GM12875 (cell line): Measurements from ENCODE around the gene MADCAM1.

ENCODE experiments used
- H3K4me3 ChIP-seq: one replicate; pipeline ENCODE4 v1.5.1; 2011; ENCODE audit warnings: low read depth, low read length, control low read depth
- TF ChIP-seq, protein P1 (sequence below): IDR thresholded peaks from 2 replicates; pipeline ENCODE4 v1.5.1; 2011; ENCODE audit warnings: low read depth, mild to moderate bottlenecking, control low read depth, inconsistent platforms, low read length, moderate library complexity, borderline replicate concordance; ENCODE audit not compliant: insufficient read depth

MADCAM1 gene

DNA sequence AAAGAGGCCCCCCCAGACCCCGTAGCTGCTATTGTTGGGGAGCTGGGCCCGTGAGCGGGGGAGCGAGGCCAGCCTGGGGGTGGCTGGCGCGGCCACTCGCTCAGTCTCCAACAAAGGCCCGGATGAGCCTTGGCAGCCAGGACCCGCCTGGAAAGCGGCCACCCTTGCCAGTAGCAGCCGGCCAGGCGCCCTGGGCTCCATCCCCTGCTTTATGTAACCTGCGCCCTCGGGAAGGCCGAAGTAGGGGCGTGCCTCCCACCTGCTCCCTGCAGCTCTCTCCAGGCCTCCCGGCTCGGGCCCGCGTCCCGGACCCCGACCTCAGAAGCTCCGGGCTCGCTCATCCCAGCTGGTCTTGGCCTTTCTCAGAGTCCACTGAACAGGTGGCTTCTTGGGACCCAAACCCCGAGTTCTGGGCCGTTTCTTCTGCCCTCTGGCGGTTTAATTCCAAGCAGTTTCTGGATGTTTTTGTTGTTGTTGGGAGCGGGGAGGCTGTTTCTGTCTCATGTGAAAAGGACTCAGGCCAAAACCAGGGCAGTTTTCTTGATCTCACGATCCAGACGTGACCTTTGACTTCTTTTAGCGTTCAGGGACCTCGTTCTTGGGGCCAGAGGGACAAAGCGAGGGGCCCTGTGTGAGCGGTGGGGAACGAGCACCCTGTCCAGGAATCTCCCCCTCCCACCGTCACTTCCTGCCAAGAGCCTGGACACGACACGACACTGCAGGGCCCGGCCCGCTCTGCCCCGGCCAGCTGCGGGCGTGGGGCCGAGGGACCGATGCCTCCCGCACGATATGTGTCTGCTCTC lies 36.5 kb downstream of the MADCAM1 start:
- H3K4me3 ChIP-seq: peak overlapping the region; percentile 91
- TF ChIP-seq, protein P1, sequence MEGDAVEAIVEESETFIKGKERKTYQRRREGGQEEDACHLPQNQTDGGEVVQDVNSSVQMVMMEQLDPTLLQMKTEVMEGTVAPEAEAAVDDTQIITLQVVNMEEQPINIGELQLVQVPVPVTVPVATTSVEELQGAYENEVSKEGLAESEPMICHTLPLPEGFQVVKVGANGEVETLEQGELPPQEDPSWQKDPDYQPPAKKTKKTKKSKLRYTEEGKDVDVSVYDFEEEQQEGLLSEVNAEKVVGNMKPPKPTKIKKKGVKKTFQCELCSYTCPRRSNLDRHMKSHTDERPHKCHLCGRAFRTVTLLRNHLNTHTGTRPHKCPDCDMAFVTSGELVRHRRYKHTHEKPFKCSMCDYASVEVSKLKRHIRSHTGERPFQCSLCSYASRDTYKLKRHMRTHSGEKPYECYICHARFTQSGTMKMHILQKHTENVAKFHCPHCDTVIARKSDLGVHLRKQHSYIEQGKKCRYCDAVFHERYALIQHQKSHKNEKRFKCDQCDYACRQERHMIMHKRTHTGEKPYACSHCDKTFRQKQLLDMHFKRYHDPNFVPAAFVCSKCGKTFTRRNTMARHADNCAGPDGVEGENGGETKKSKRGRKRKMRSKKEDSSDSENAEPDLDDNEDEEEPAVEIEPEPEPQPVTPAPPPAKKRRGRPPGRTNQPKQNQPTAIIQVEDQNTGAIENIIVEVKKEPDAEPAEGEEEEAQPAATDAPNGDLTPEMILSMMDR: peak; percentile 40

- TF ChIP-seq, protein P1: no peak
- peak overlapping the region; percentile 91 for H3K4me3 ChIP-seq
Measured at GRCh38 chr19:533364-534058, 37.2 kb downstream of the MADCAM1 start.

GRCh38 chr19:534088-534487 lies 37.8 kb downstream of the MADCAM1 start:
- TF ChIP-seq, protein P1: 0 out of 2 replicates have a peak, but pooled peaks have one; percentile 15
- H3K4me3 ChIP-seq: no peak overlapping the region

DNA sequence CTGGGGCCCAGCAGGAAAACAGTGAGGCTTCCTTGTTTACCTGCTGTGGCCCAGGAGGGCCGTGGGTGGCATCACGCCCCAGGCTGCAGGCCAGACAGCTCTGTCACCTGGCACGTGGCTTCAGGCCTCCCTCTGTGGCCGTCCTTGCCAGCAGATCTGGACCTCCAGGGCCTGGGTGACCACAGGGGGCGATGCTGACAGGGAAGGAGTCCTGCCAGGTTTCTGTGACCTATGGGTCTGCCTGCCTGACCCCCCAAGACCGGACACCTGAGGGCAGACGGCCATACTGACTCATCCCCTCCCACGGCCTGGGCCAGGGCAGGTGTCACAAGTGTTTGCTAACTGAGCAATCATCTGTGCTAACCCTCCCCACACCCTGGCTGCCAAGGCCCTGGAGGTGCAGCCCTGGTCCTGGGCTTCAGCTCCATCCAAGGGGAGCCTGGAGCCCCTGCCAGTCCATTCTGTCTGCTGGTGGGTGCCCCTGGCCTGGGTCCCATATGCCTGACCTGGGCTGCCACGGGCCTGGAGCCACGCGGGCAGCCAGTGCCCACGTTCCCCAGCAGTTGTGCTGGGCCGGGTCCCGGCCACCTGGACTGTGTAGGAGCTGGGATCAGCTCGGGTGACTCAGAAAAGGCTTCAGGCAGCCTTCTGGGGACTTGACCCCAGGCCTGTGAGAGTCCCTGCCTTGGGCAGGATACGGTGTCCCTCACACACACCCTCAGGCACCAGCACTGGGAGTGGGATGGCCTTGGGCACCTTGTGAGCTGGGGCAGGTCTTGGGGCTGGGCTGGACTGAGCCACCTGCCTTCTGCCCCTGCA lies 38.9 kb downstream of the MADCAM1 start:
- TF ChIP-seq, protein P1: no peak

GRCh38 chr19:536031-536880 lies 40.0 kb downstream of the MADCAM1 start:
- H3K4me3 ChIP-seq: no peak overlapping the region
- TF ChIP-seq, protein P1: no peak

More for the DNA sequence above, 38.9 kb downstream of the MADCAM1 start:
- H3K4me3 ChIP-seq: no peak overlapping the region

DNA sequence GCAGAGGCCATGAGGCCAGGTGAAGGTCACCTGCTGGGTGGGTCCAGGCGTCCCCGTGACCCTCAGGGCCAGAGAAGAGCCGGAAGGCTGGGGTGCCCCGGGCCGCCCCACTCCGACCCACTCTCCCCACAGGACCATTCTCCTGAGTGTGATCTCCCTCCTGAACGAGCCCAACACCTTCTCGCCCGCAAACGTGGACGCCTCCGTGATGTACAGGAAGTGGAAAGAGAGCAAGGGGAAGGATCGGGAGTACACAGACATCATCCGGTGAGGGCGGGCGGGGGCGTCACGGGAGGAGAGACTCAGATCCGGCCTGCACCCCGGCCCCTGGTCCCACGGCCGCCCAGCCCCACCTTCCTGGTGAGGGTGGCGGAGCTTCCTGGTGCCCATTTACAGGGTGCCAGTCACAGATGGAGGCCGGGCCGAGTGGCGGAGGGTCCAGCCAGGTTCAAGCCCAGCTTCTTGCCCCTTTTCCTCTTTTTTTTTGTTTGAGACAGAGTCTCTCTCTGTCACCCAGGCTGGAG lies 40.7 kb downstream of the MADCAM1 start:
- H3K4me3 ChIP-seq: no peak overlapping the region
- TF ChIP-seq, protein P1: no peak
